Panc1 (cell line): ENCODE measurements around the gene SSC5D.

Experiments
- POLR2AphosphoS5 ChIP-seq: IDR thresholded peaks from 2 replicates; pipeline ENCODE4 v1.6.1; 2012; ENCODE audit warnings: mild to moderate bottlenecking, low read depth, low read length, moderate library complexity
- REST ChIP-seq, 2 experiments: IDR thresholded peaks; 2 replicates each; pipeline ENCODE4 v1.6.1; 2011 to 2012; ENCODE audit warnings: low read depth in 2 of 2, control low read depth in 1 of 2, low read length in 1 of 2, mild to moderate bottlenecking in 1 of 2, moderate library complexity in 1 of 2; ENCODE audit not compliant: insufficient read depth in 1 of 2
- SIN3A ChIP-seq: IDR thresholded peaks from 2 replicates; pipeline ENCODE4 v1.6.1; 2012; ENCODE audit warnings: low read depth, mild to moderate bottlenecking, low read length, moderate library complexity, borderline replicate concordance; ENCODE audit not compliant: insufficient read depth
- TCF7L2 ChIP-seq: IDR thresholded peaks from 2 replicates; pipeline ENCODE4 v1.6.1; 2011; ENCODE audit warnings: mild to moderate bottlenecking, low read depth, low read length, inconsistent platforms
- TF ChIP-seq, protein P1 (sequence below): fragments of 450-650 bp; IDR thresholded peaks from 2 replicates; pipeline ENCODE4 v1.5.1; 2017; ENCODE audit warnings: mild to moderate bottlenecking

DNA sequence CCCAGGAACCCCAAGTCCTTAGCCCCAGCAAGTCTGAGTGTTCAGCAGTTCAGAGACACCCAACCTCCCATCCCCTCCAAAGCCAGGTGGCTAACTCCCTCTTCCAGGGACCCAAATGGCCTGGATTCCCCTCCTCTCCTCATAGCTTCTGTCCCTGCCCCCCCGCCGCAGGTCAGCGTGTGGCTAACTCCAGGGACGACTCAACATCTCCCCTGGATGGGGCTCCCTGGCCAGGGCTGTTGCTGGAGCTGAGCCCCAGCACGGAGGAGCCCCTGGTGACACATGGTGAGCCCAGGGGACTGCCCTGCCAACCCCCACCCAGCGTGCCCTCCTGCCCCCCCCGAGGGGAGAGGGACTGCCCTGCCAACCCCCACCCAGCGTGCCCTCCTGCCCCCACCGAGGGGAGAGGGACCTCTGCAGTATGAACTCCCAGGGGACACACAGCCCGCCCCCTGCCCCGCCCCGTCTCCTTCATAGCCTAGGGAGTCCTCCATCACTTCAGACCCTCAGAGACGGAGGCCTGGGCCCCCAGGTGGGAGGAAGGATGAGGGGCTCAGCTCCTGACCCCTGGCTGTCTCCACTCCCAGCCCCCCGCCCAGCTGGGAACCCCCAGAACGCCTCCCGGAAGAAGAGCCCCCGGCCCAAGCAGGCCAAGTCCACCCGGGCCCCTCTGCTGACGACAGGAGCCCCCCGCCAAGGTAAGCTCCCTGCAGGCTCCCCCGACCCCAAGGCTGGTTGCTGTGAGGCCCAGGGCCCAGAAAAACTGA lies 1.7 kb downstream of the SSC5D start:
- TF ChIP-seq, protein P1, sequence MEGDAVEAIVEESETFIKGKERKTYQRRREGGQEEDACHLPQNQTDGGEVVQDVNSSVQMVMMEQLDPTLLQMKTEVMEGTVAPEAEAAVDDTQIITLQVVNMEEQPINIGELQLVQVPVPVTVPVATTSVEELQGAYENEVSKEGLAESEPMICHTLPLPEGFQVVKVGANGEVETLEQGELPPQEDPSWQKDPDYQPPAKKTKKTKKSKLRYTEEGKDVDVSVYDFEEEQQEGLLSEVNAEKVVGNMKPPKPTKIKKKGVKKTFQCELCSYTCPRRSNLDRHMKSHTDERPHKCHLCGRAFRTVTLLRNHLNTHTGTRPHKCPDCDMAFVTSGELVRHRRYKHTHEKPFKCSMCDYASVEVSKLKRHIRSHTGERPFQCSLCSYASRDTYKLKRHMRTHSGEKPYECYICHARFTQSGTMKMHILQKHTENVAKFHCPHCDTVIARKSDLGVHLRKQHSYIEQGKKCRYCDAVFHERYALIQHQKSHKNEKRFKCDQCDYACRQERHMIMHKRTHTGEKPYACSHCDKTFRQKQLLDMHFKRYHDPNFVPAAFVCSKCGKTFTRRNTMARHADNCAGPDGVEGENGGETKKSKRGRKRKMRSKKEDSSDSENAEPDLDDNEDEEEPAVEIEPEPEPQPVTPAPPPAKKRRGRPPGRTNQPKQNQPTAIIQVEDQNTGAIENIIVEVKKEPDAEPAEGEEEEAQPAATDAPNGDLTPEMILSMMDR, result no peak
- TF ChIP-seq POLR2AphosphoS5, result no peak
- no peak for TF ChIP-seq REST (IDR thresholded peaks at IDR 0.05; ENCODE audit: insufficient read depth in 1 of 2, low read depth in 2 of 2, low read length in 1 of 2)
- TF ChIP-seq TCF7L2, result no peak
- no peak for TF ChIP-seq SIN3A
